HG03439 (cell line): Measurements from ENCODE around the gene SGPP2.
"Not testable (repeated sequence)": the region's sequence is repeated elsewhere in the genome, so short reads cannot be mapped to it uniquely, and the experiment has no call there.

ENCODE experiments used
- ATAC-seq: cut with Tn5 transposase; IDR thresholded peaks from one replicate; pipeline ENCODE4 v1.9.1; 2021; ENCODE audit warnings: mild to moderate bottlenecking, moderate library complexity; ENCODE audit not compliant: unreplicated experiment

The SGPP2 gene

DNA sequence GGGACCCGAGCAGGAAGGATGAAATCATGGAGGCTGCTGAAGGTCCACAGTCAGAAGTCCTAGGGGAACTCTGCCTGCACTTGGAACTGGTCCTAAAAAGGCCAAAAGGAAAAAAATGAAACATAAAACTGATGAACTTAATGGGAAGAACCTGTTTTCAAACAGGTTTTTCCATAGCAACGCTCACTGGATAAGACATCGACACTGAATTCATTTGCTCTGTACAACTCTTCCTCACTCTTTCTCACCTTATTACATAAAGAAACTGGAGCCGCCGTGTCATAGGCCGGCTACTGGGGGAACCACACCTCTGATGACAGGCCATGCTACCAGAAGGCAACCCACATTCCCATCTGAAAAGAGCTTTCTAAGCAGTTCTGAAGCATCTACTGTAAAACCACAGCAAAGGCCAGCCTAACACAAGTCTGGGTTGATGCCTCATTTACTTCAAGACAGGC lies 147.9 kb downstream of the SGPP2 start:
- no peak for ATAC-seq

GRCh38 chr2:222572751-222573174 lies 148.4 kb downstream of the SGPP2 start:
- no peak for ATAC-seq

GRCh38 chr2:222575618-222576017 lies 151.3 kb downstream of the SGPP2 start:
- ATAC-seq = no peak

- ATAC-seq = no peak
Measured at GRCh38 chr2:222576171-222577081, 152.1 kb downstream of the SGPP2 start.

GRCh38 chr2:222577341-222577740 lies 153.0 kb downstream of the SGPP2 start:
- no peak for ATAC-seq

DNA sequence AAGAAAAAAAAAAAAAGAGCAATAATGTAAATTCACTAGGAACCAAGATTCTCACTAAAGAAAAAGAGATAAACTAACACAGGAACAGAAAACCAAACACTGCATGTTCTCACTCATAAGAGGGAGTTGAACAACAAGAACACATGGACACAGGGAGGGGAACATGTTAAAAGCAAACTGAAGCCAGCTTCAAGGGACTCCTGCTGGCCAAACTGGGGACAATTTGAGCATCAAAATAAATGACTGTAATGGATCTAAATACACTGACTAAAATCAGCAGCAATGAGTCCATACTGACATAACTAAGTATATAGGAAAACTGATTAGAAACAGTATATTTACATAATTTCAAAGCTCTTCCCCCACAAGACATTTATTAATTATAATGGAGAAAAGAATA lies 158.6 kb downstream of the SGPP2 start:
- no peak for ATAC-seq

DNA sequence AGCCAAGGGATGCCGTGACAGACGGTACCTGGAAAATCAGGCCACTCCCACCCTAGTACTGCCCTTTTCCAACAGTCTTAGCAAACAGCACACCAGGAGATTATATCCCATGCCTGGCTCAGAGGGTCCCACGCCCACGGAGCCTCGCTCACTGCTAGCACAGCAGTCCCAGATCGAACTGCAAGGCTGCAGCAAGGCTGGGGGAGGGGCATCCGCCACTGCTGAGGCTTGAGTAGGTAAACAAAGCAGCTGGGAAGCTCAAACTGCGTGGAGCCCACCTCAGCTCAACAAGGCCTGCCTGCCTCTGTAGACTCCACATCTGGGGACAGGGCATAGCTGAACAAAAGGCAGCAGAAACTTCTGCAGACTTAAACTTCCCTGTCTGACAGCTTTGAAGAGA lies 160.2 kb downstream of the SGPP2 start:
- not testable (repeated sequence) for ATAC-seq

- no peak for ATAC-seq
Measured at GRCh38 chr2:222591661-222592060, 167.3 kb downstream of the SGPP2 start.

DNA sequence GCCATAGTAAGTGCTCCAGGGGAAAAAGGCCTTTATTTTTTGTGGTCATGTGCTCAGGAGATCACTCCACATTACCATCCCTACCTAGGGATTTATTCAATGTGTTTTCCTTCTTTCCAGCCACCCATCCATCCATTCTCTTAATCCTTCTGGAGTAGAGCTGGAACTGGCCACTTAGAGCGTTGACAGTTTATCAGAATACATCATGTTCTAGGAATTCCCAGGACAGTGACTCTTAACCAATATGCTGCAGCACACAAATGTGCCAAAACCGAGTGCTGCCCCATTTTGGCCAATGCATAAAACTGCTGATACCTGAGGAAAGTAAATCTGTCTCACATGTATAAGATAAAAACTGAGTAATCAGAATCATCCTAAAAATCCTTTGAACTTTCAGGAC lies 167.8 kb downstream of the SGPP2 start:
- no peak for ATAC-seq

- ATAC-seq = no peak
Measured at GRCh38 chr2:222594679-222595078, 170.3 kb downstream of the SGPP2 start.

GRCh38 chr2:222595581-222595980 lies 171.2 kb downstream of the SGPP2 start:
- ATAC-seq = no peak

GRCh38 chr2:222598611-222599010 lies 174.3 kb downstream of the SGPP2 start:
- no peak for ATAC-seq

DNA sequence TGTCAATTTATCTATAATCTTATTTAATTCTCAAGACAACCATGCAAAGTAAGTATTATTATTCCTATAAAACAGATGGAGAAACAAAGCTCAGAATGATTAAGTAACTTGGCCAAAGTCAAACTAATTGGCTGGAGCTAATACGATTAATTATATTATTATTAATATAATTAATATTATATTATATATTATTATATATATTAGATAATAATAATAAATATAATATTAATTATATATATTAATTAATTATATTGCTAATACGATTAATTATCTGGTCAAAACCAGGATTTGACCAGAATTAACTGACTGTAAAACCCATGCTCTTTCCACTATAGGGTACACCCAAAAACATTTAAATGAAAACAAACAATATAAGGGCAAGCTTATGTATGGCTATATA lies 179.2 kb downstream of the SGPP2 start:
- ATAC-seq = no peak

- ATAC-seq = no peak
Measured at GRCh38 chr2:222604749-222605515, 180.6 kb downstream of the SGPP2 start.

- no peak for ATAC-seq
Measured at GRCh38 chr2:222606306-222606705, 182.0 kb downstream of the SGPP2 start.

DNA sequence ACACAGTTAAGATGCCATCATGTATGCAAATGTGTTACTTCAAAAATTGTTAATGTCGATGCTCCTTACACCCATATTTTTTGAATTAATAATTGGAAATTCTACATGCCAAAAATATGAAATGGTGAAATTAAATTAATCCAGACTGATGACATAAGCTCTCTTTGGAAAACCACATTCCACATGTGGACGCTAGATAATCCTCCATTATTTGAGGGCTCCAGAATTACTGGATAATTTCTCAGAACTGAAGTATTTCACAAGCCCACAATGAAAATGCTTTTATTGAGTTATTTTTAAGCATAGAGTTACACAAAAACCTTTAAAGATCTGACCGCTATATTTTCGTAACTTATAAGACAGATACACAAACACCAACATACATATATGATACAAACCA lies 183.7 kb downstream of the SGPP2 start:
- no peak for ATAC-seq

DNA sequence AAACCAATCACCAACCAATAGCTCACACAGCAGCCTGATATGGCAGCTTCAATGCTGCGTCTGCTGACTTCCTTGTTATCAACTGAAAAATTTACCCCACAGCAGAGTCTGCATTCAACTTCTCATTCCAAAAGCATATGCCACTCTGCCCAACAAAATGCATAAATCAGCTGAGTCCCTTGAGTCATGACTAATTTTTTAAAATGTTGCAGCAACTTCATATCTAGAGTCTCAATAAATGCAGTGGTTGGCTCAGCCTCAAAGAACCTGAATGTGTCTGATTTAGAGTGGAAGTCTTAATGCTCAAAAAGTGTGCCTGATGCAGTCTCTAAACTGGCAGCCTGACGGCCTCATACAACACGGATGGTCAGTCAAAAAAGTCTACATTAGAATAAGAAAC lies 185.0 kb downstream of the SGPP2 start:
- no peak for ATAC-seq
